B cell (primary cell): ENCODE results near the gene ASB15. TPM values are rescaled to one million over a fixed set of nuclear protein-coding genes. Genes with fewer than 3 reads are reported as not detected.

Source experiments
- ATAC-seq: fragments of 200-7000 bp; cut with Tn5 transposase; one replicate; pipeline ENCODE4 v1.10.0; 2021; ENCODE audit warnings: low read depth, mild to moderate bottlenecking, moderate number of reproducible peaks, moderate library complexity
- CTCF ChIA-PET: fragments of 350-600 bp; sonication (Branson Sonifier 250); formaldehyde crosslinking; loops from one replicate; lab custom pipeline; 2021; ENCODE audit warnings: antibody characterized with exemption, inconsistent platforms; lab: Charles Lee
- POLR2A ChIA-PET: fragments of 350-600 bp; sonication (Branson Sonifier 250); formaldehyde crosslinking; loops from one replicate; lab custom pipeline; 2021; ENCODE audit warnings: antibody characterized with exemption; lab: Charles Lee
- DNase-seq: peaks from one replicate; pipeline ENCODE4 v3.0.0; 2013
- H2AFZ ChIP-seq: 2 replicates; pipeline ENCODE4 v1.6.1; 2012; ENCODE audit warnings: mild to moderate bottlenecking, low read depth, low read length; ENCODE audit not compliant: insufficient read depth, poor library complexity, severe bottlenecking
- H3K27ac ChIP-seq, 2 donors: 1 replicate in 1 of 2; 2 replicates in 1 of 2; pipeline ENCODE4 v1.5.1; 2012 to 2013; ENCODE audit warnings: low read length in 2 of 2, mild to moderate bottlenecking in 2 of 2, moderate library complexity in 1 of 2
- H3K27me3 ChIP-seq, 4 experiments: fragments of 200-600 bp in 1 of 4; sonication (generic) in 1 of 4; replicated peaks in 1 of 4; 1 replicate in 2 of 4; 2 replicates in 2 of 4; pipeline versions ENCODE4 v1.6.1 to v1.7.0; 2013 to 2016; ENCODE audit warnings: low read length in 3 of 4, mild to moderate bottlenecking in 2 of 4, mixed read lengths in 1 of 4, moderate library complexity in 1 of 4; ENCODE audit not compliant: insufficient read depth in 4 of 4, control insufficient read depth in 3 of 4; ENCODE audit errors: control extremely low read depth in 1 of 4
- H3K36me3 ChIP-seq, 2 experiments: replicated peaks in 1 of 2; 1 replicate in 1 of 2; 2 replicates in 1 of 2; pipeline versions ENCODE4 v1.6.1 to v1.7.1; 2013; ENCODE audit warnings: low read length in 1 of 2; ENCODE audit not compliant: insufficient read depth in 2 of 2, control insufficient read depth in 1 of 2; ENCODE audit errors: control extremely low read depth in 1 of 2, extremely low read depth in 1 of 2
- H3K4me1 ChIP-seq, 2 donors: fragments of 200-600 bp in 1 of 2; sonication (generic) in 1 of 2; 1 replicate in 1 of 2; 2 replicates in 1 of 2; pipeline versions ENCODE4 v1.5.1 to v1.6.1; 2013 to 2017; ENCODE audit warnings: low read length in 2 of 2; ENCODE audit not compliant: control insufficient read depth in 2 of 2, insufficient read depth in 2 of 2
- H3K4me2 ChIP-seq: replicated peaks from 2 replicates; pipeline ENCODE3; 2012; ENCODE audit warnings: mild to moderate bottlenecking, low read depth, low read length; ENCODE audit not compliant: poor library complexity, severe bottlenecking
- H3K4me3 ChIP-seq, 5 experiments: fragments of 200-600 bp in 1 of 5; sonication (generic) in 1 of 5; 1 replicate in 3 of 5; 2 replicates in 2 of 5; pipeline versions ENCODE4 v1.5.1 to v1.7.0; 2011 to 2016; ENCODE audit warnings: low read length in 4 of 5, mild to moderate bottlenecking in 4 of 5, low read depth in 2 of 5, control low read depth in 1 of 5, moderate library complexity in 1 of 5; ENCODE audit not compliant: insufficient read depth in 1 of 5; ENCODE audit errors: control extremely low read depth in 1 of 5, extremely low read depth in 1 of 5
- H3K79me2 ChIP-seq: fragments of 200-600 bp; sonication (generic); one replicate; pipeline ENCODE4 v1.6.0; 2016; ENCODE audit warnings: low read length; ENCODE audit not compliant: control insufficient read depth, insufficient read depth
- H3K9ac ChIP-seq: fragments of 200-600 bp; sonication (generic); 2 replicates; pipeline ENCODE4 v1.6.1; 2017; ENCODE audit warnings: mild to moderate bottlenecking, low read length, moderate library complexity
- H3K9me3 ChIP-seq, 3 donors: one replicate each; pipeline versions ENCODE4 v1.6.1 to v1.7.1; 2013; ENCODE audit warnings: low read length in 2 of 3; ENCODE audit not compliant: control insufficient read depth in 2 of 3, insufficient read depth in 1 of 3; ENCODE audit errors: control extremely low read depth in 1 of 3
- H4K20me1 ChIP-seq: 2 replicates; pipeline ENCODE4 v1.6.0; 2012; ENCODE audit warnings: mild to moderate bottlenecking, low read length; ENCODE audit not compliant: insufficient read depth, control insufficient read depth, poor library complexity, severe bottlenecking
- H3K27ac Mint-ChIP-seq: one replicate; pipeline ENCODE4 v1.8.0; 2021; ENCODE audit warnings: mixed read lengths
- H3K27me3 Mint-ChIP-seq: one replicate; pipeline ENCODE4 v1.8.0; 2021; ENCODE audit warnings: mixed read lengths
- H3K4me1 Mint-ChIP-seq: one replicate; pipeline ENCODE4 v1.8.0; 2021; ENCODE audit warnings: mixed read lengths
- H3K4me3 Mint-ChIP-seq: one replicate; pipeline ENCODE4 v1.8.0; 2021; ENCODE audit warnings: mixed read lengths
- H3K9me3 Mint-ChIP-seq: one replicate; pipeline ENCODE4 v1.8.0; 2022; ENCODE audit warnings: mixed read lengths; ENCODE audit not compliant: insufficient read depth
- CTCF ChIP-seq: fragments of 200-600 bp; IDR thresholded peaks from one replicate; pipeline ENCODE4 v1.8.0; 2022; ENCODE audit warnings: antibody characterized with exemption, mild to moderate bottlenecking
- EZH2 ChIP-seq: IDR thresholded peaks from 2 replicates; pipeline ENCODE4 v1.6.1; 2012; ENCODE audit warnings: borderline replicate concordance, low read depth, mild to moderate bottlenecking, moderate library complexity, low read length; ENCODE audit not compliant: insufficient read depth, poor library complexity, severe bottlenecking
- WGBS: methylation state at CpG from one replicate; pipeline ENCODE4 v1.1.5; 2013; ENCODE audit warnings: missing lambda C conversion rate; ENCODE audit not compliant: insufficient coverage; 5-methylcytosine and 5-hydroxymethylcytosine counted together
- intact Hi-C: fragments of 100-400 bp; cut with micrococcal nuclease; formaldehyde crosslinking; loops from one replicate; pipeline ENCODE4 v1.10.0; 2022
- polyA plus RNA-seq: library from polyadenylated mRNA; depleted of rRNA; stranded (reverse); fragments of >200 nt; gene quantifications from 2 replicates; pipeline ENCODE4 v1.2.3, GENCODE V29; 2012
- total RNA-seq, 2 donors: library from RNA; stranded (reverse); fragments of 120-200 nt in 1 of 2; gene quantifications; 1 replicate in 1 of 2; 2 replicates in 1 of 2; pipeline versions ENCODE4 v1.2.3 to v1.2.4, GENCODE V29; 2013 to 2022

Gene ASB15
- total and polyA plus RNA-seq, 2 donors (not counting 1 experiment from before 2014, with no cell fraction given) = not detected

- H3K4me1 Mint-ChIP-seq = no peaks in the 10 kb centered on the region
- ATAC-seq (no peak), DNase-seq (no peak)
- H3K4me3 ChIP-seq = no peak overlapping the region
- H3K27ac Mint-ChIP-seq = no peak overlapping the region
- H3K4me1 ChIP-seq = no peaks in the 10 kb centered on the region
- H3K27me3 ChIP-seq = peaks cover 0 to 6% (median 0%) of the 10 kb centered on the region in 4 experiments
- CTCF ChIA-PET = interaction anchor here (0.8 kb wide), 1 partner anchor 114 kb away, joined by 3 read pairs; no protein-coding TSS in a partner anchor
- H3K9me3 ChIP-seq = no peaks in the 10 kb centered on the region
- peaks cover 24% of the 10 kb centered on the region for H3K27me3 Mint-ChIP-seq
- no peak overlapping the region for H2AFZ ChIP-seq
- H3K27ac ChIP-seq = no peak overlapping the region
- H3K9ac ChIP-seq = no peak overlapping the region
- H3K79me2 ChIP-seq = no peaks in the 10 kb centered on the region
- no peaks in the 10 kb centered on the region for H4K20me1 ChIP-seq
- POLR2A ChIA-PET = no interaction called here
- no peak overlapping the region for H3K4me2 ChIP-seq
- no peak for TF ChIP-seq CTCF
- TF ChIP-seq EZH2 = no peak
- intact Hi-C loops = no loop called here
- 67% methylated on average over 2 of the region's 5 CpGs for WGBS
- no peak overlapping the region for H3K4me3 Mint-ChIP-seq
- peaks cover 2% of the 10 kb centered on the region for H3K9me3 Mint-ChIP-seq
- no peaks in the 10 kb centered on the region for H3K36me3 ChIP-seq
Observed at GRCh38 chr7:123608991-123609882, 7.6 kb downstream of the ASB15 start.

DNA sequence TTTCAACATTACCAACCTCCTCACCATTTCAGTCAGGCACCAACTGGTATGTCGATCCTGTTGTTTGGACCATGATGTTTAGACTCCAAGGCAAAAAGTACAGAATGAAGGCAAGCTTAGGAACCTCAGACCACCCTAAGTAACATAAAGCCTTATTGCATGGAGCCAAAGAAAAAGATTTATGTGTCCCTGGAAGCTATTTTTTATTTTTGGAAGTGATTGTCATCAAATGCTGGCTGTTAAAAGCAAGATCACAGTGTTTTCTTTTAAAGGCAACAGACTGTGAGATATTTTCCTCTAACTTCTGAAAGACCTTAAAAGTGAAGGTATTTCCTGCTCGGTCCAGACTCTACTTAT, 8.2 kb downstream of the ASB15 start:
- H3K4me3 Mint-ChIP-seq = no peak overlapping the region

More for the DNA sequence above, 8.2 kb downstream of the ASB15 start:
- no peak overlapping the region for H3K9ac ChIP-seq
- Mint-ChIP-seq H3K4me1 (no peaks in the 10 kb centered on the region), H3K27ac (no peak overlapping the region), H3K27me3 (peaks cover 19% of the 10 kb centered on the region), H3K9me3 (peaks cover 2% of the 10 kb centered on the region)
- no peaks in the 10 kb centered on the region for H3K79me2 ChIP-seq
- no peak overlapping the region for H3K4me2 ChIP-seq
- no peaks in the 10 kb centered on the region for H3K36me3 ChIP-seq
- no peaks in the 10 kb centered on the region for H3K9me3 ChIP-seq
- H3K27me3 ChIP-seq = peaks cover 0 to 6% (median 0%) of the 10 kb centered on the region in 4 experiments
- intact Hi-C loops = no loop called here
- DNase-seq (no peak), ATAC-seq (no peak)
- WGBS = no CpG with 5 or more reads among the region's 2 CpGs
- ChIA-PET POLR2A (no interaction called here), CTCF (interaction anchor here (0.8 kb wide), 1 partner anchor 114 kb away, joined by 3 read pairs; no protein-coding TSS in a partner anchor)
- no peaks in the 10 kb centered on the region for H4K20me1 ChIP-seq
- H2AFZ ChIP-seq = no peak overlapping the region
- H3K4me1 ChIP-seq = no peaks in the 10 kb centered on the region
- H3K27ac ChIP-seq = no peak overlapping the region
- H3K4me3 ChIP-seq = no peak overlapping the region
- TF ChIP-seq CTCF = no peak
- no peak for TF ChIP-seq EZH2
